HG03045 (cell line): ENCODE results near the gene CFAP97D2.
"Not testable (repeated sequence)": the region's sequence is repeated elsewhere in the genome, so short reads cannot be mapped to it uniquely, and the experiment has no call there.

Experiments used
- ATAC-seq: cut with Tn5 transposase; IDR thresholded peaks from one replicate; pipeline ENCODE4 v1.9.1; 2021; ENCODE audit warnings: mild to moderate bottlenecking, moderate library complexity; ENCODE audit not compliant: unreplicated experiment

The CFAP97D2 gene

GRCh38 chr13:114155926-114156883, 22.9 kb upstream of the CFAP97D2 start:
- ATAC-seq = no peak

DNA sequence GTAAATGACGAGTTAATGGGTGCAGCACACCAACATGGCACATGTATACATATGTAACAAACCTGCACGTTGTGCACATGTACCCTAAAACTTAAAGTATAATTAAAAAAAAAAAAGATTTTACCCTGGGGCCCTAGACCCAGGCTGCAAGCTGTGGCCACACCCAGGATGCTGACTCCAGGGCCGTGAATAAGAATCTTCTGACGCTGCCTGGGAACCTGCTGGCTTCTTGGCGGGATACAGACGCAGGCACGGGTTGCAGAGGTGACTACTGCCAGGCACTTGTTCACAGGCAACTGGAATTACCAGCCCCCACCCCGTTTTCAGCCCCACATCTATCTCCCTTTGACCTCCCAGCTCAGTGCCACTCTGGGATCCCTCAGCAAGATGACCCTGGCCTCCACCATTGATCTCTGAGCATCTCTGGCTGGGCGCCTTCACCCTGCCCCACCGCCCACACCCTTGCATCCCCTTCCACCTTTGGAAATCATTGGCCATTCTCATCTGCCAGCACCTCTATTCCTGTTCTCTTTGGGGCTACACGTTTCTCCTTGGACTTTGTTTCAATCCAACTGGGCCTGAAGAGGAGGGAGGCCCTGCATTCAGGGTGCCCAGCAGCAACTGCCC, 21.1 kb upstream of the CFAP97D2 start:
- no peak for ATAC-seq

DNA sequence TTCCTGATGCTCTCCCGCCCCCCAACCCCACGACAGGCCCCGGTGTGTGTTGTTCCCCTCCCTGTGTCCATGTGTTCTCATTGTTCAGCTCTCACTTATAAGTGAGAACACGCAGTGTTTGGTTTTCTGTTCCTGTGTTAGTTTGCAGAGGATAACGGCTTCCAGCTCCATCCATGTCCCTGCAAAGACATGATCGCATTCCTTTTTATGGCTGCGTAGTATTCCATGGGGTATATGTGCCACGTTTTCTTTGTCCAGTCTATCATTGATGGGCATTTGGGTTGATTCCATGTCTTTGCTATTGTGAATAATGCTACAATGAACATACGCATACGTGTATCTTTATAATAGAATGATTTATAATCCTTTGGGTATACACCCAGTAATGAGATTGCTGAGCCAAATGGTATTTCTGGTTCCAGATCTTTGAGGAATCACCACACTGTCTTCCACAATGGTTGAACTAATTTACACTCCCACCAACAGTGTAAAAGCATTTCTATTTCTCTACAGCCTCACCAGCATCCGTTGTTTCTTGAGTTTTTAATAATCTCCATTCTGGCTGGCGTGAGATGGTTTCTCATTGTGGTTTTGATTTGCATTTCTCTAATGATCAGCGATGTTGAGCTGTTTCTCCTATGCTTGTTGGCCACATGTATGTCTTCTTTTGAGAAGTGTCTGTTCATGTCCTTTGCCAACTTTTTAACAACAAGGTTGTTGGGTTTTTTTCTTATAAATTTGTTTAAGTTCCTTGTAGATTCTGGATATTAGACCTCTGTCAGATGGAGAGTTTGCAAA, 20.0 kb upstream of the CFAP97D2 start:
- not testable (repeated sequence) for ATAC-seq

GRCh38 chr13:114161028-114161556, 18.0 kb upstream of the CFAP97D2 start:
- ATAC-seq = no peak

DNA sequence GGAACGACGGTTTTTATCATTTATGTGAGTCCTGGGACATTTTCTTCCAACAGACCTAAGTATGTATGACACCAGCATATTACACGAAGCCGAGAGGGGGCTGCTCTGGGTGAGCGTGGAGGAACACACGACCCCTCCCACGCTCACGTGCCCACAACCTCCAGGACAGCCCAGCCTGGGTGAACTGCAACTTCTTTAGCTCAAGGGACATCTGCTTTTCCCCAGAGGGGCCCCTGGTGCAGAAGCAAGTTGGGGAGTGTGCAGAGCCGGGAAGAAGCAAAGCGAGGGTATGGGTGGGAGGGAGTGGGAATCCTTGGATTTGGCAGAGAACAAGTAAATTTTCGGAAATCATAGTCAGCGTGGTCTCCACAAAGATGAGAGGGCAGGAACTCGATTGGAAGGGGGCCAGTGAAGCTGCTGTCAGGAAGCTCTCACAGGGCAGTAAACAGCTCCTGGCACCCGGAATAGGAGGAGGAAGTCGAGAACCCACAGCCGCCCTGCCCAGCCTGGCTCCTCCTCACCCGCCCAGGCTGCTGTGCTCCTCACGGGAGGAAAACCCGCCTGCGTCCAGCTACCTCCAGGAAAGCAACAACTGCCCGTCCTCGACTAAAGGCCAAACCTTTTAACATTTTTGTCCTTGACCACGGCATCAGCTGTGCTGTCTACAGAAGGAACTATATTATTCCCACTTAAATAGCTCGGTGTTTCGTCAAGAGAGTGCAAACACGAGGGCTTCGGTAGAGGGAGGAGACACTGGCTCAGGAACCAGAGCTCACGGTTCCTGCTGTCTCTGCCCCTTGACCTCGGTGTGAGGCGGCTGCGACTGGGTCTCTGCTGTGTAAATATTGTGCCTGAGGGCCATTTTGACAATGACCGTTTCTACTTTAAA, 17.2 kb upstream of the CFAP97D2 start:
- no peak for ATAC-seq

GRCh38 chr13:114162533-114162922, 16.5 kb upstream of the CFAP97D2 start:
- ATAC-seq = no peak

DNA sequence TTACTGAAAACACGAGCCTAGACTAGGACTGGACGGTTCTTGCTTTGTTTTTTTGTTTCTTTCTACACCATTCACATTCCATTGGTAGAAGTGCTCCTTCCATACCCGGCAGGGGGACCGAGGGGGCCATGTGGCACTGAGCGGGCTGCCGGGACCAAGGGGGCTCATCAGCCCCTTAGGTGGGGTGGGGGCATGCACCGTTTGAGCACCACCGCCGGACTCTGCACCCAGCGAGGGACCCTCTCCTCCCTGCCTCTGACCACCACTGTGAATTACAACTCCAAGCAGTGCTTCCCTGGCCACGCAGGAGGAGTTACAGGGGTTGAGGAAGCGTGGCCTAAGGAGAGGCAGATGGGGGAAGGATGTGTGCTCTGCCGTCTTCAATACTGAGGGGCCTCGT, 15.0 kb upstream of the CFAP97D2 start:
- no peak for ATAC-seq

- ATAC-seq = no peak
Observed at GRCh38 chr13:114164681-114165429, 14.2 kb upstream of the CFAP97D2 start.

DNA sequence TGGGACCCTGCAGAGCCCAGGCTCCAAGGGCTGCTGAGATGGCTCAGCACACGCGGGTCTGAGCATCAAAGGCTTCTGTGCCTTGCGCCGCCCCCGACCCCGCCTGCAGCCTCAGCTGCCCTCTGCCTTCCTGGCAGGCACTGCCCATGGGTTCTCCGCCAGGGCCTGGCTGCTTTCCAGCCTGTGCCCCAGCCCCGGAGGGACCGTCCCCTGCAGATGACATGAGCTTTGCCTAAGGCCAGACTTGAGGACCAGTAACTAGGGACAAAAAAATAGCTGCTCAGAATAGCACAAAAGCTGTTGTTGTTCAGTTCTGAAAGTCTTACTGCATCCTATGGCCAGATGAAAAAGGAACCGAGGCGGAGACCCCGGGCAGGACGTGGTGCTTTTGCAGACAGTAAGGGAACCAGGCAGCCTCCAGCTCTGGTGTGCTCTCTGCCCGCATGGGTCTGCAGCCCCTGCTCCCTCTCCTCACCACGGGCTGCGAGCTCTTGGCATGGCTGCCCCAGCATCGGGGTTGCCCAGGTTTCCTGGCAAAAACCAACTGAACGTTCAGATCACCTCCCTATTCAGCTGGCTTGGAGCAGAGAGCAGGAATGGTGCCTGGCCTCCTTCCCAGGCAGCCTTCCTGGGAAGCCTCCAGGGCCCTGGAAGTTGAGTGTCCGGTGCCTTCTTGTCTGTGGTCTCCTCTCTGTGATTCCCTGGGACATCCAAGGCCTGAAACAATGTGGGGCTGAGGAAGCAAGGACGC, 12.5 kb upstream of the CFAP97D2 start:
- ATAC-seq = no peak

- no peak for ATAC-seq
Observed at GRCh38 chr13:114167426-114167825, 11.6 kb upstream of the CFAP97D2 start.

- no peak for ATAC-seq
Observed at GRCh38 chr13:114167885-114168284, 11.2 kb upstream of the CFAP97D2 start.

DNA sequence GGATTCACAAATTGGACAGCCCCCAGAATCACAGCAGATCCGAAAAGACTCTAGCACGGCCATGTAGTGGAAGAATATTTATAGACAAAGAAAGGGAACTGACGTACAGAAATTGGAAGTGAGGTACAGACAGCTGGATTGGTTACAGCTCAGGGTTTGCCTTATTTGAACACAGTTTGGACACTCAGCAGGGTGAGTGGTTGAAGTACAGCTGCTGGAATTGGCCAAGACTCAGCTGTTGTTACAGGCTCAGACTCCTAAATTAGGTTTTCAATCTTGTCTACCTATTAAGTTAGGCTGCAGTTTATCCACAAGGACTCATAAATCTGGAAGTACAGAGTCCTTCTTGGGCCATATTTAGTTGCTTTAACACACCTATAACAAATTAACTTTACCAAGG, 5.8 kb upstream of the CFAP97D2 start:
- no peak for ATAC-seq

GRCh38 chr13:114173745-114174144, 5.3 kb upstream of the CFAP97D2 start:
- no peak for ATAC-seq

GRCh38 chr13:114174529-114174961, 4.5 kb upstream of the CFAP97D2 start:
- no peak for ATAC-seq

DNA sequence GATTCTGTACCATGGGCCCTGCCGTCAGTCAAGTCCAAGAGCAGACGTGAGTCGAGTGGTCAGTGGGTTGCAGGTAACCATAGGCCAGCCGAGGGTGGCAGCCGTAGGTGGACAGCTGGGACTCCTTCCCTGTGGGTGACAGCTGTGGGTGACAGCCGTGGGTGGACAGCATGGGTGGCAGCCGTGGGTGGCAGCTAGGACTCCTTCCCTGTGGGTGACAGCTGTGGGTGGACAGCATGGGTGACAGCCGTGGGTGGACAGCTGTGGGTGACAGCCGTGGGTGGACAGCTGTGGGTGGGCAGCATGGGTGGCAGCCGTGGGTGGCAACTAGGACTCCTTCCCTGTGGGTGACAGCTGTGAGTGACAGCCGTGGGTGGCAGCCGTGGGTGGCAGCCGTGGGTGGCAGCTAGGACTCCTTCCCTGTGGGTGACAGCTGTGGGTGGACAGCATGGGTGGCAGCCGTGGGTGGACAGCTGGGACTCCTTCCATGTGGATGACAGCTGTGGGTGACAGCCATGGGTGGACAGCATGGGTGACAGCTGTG, 2.6 kb upstream of the CFAP97D2 start:
- not testable (repeated sequence) for ATAC-seq

DNA sequence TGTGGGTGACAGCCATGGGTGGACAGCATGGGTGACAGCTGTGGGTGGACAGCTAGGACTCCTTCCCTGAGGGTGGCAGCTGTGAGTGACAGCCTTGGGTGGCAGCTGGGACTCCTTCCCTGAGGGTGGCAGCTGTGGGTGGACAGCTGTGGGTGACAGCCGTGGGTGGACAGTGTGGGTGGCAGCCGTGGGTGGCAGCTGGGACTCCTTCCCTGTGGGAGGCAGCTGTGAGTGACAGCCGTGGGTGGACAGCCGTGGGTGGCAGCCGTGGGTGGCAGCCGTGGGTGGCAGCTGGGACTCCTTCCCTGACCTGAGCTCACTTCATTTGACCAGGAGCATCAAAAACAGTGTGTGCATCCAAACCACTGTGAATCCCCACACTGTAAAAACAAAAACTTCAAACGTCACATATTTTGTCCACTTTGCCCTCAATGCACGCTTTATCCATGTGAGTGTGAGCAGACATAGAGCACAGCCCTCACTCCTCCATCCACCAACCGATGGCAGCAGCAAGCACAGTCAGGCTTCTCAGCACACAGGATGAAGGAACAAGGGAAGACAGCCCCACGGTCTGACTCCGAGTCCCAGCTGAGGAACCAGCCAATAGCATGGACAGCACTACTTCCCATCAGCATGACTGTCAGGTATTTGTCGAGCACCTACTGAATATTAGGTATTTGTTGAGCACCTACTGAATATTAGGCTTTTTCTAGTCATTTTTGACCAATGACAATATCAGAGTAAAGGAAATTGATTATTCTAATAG, 1.6 kb upstream of the CFAP97D2 start:
- ATAC-seq = no peak

- no peak for ATAC-seq
Observed at GRCh38 chr13:114185182-114185971, 6.3 kb downstream of the CFAP97D2 start.
